SK-N-SH (cell line): ENCODE data around the gene MED7. TPM values are rescaled to one million over a fixed set of nuclear protein-coding genes. Genes with fewer than 3 reads are reported as not detected.

Experiments
- CTCF ChIA-PET: fragments of 300-600, 350-600 bp; formaldehyde crosslinking; extraction: SDS; loops from one replicate; lab custom pipeline; 2021; lab: Yijun Ruan, JAX
- POLR2A ChIA-PET: fragments of 350-600 bp; sonication (Branson Sonifier 250); formaldehyde crosslinking; extraction: SDS; loops from one replicate; lab custom pipeline; 2020; ENCODE audit warnings: antibody characterized with exemption, inconsistent platforms; lab: Yijun Ruan, JAX
- DNase-seq: peaks from one replicate; pipeline ENCODE4 v3.0.0; 2012
- H2AFZ ChIP-seq: fragments of 200-600 bp; sonication (generic); 2 replicates; pipeline ENCODE4 v1.8.1; 2016; ENCODE audit warnings: antibody characterized with exemption, mild to moderate bottlenecking, low read depth
- H3F3A ChIP-seq: fragments of 200-600 bp; sonication (generic); replicated peaks from 2 replicates; pipeline ENCODE3; 2016; ENCODE audit warnings: antibody characterized with exemption, mild to moderate bottlenecking; ENCODE audit not compliant: insufficient read depth
- H3K27ac ChIP-seq, 2 experiments: fragments of 200-500 bp in 1 of 2; fragments of 200-600 bp in 1 of 2; sonication (Bioruptor generic) in 1 of 2; sonication (generic), shearing (Covaris generic) in 1 of 2; 2 replicates each; pipeline versions ENCODE4 v1.5.1 to v1.6.1; 2014 to 2016; ENCODE audit warnings: low read depth in 2 of 2, inconsistent platforms in 1 of 2, low read length in 1 of 2, mild to moderate bottlenecking in 1 of 2, mixed read lengths in 1 of 2
- H3K27me3 ChIP-seq: fragments of 200-600 bp; sonication (generic), shearing (Covaris generic); 2 replicates; pipeline ENCODE4 v1.6.1; 2016; ENCODE audit warnings: mixed run types; ENCODE audit not compliant: insufficient read depth
- H3K36me3 ChIP-seq, 2 experiments: fragments of 200-500 bp in 1 of 2; fragments of 200-600 bp in 1 of 2; sonication (Bioruptor generic) in 1 of 2; sonication (generic) in 1 of 2; replicated peaks in 1 of 2; 2 replicates each; pipeline versions ENCODE3 to v1.5.1; 2014 to 2016; ENCODE audit warnings: low read length in 1 of 2, mild to moderate bottlenecking in 1 of 2; ENCODE audit not compliant: insufficient read depth in 2 of 2, control insufficient read depth in 1 of 2
- H3K4me1 ChIP-seq, 2 experiments: fragments of 200-500 bp in 1 of 2; fragments of 200-600 bp in 1 of 2; sonication (Bioruptor generic) in 1 of 2; sonication (generic), shearing (Covaris generic) in 1 of 2; 2 replicates each; pipeline versions ENCODE4 v1.5.1 to v1.6.1; 2014 to 2016; ENCODE audit warnings: low read depth in 1 of 2, low read length in 1 of 2, mixed run types in 1 of 2; ENCODE audit not compliant: insufficient read depth in 2 of 2, control insufficient read depth in 1 of 2
- H3K4me2 ChIP-seq: fragments of 200-600 bp; sonication (generic), shearing (Covaris generic); 2 replicates; pipeline ENCODE4 v1.6.1; 2017; ENCODE audit warnings: mixed run types
- H3K4me3 ChIP-seq, 2 experiments: fragments of 200-500 bp in 1 of 2; fragments of 200-600 bp in 1 of 2; sonication (Bioruptor generic) in 1 of 2; sonication (generic), shearing (Covaris generic) in 1 of 2; 2 replicates each; pipeline versions ENCODE4 v1.5.1 to v1.8.1; 2014 to 2016; ENCODE audit warnings: low read depth in 2 of 2, inconsistent platforms in 1 of 2, low read length in 1 of 2, mild to moderate bottlenecking in 1 of 2, mixed read lengths in 1 of 2, moderate library complexity in 1 of 2
- H3K79me2 ChIP-seq: fragments of 200-600 bp; sonication (generic); 2 replicates; pipeline ENCODE4 v1.8.1; 2017; ENCODE audit warnings: mild to moderate bottlenecking; ENCODE audit not compliant: insufficient read depth
- H3K9ac ChIP-seq: fragments of 200-600 bp; sonication (generic); 2 replicates; pipeline ENCODE4 v1.6.1; 2017; ENCODE audit warnings: mixed run types
- H3K9me2 ChIP-seq: fragments of 200-600 bp; sonication (generic); 2 replicates; pipeline ENCODE4 v1.6.1; 2017; ENCODE audit warnings: mixed run types
- H3K9me3 ChIP-seq: fragments of 200-600 bp; sonication (generic); 2 replicates; pipeline ENCODE4 v1.6.1; 2017; ENCODE audit warnings: mixed run types, mild to moderate bottlenecking, moderate library complexity
- H4K20me1 ChIP-seq: fragments of 200-600 bp; sonication (generic); 2 replicates; pipeline ENCODE4 v1.6.1; 2017; ENCODE audit warnings: mild to moderate bottlenecking, mixed run types; ENCODE audit not compliant: insufficient read depth
- CHD2 ChIP-seq: fragments of 150-350 bp; IDR thresholded peaks from 2 replicates; pipeline ENCODE4 v1.6.1; 2018; ENCODE audit warnings: low read length; ENCODE audit not compliant: partially characterized antibody
- ELF1 ChIP-seq: IDR thresholded peaks from 2 replicates; pipeline ENCODE4 v1.4.0; 2012
- EP300 ChIP-seq, 2 experiments: IDR thresholded peaks; 2 replicates each; pipeline versions ENCODE4 v1.4.0 to v1.6.1; 2012; ENCODE audit warnings: borderline replicate concordance in 1 of 2, low read depth in 1 of 2, low read length in 1 of 2
- FOXJ3 ChIP-seq: sonication (generic); formaldehyde crosslinking; IDR thresholded peaks from 2 replicates; pipeline ENCODE4 v1.5.1; 2020; ENCODE audit warnings: mild to moderate bottlenecking, missing genetic modification reagents
- FOXM1 ChIP-seq: IDR thresholded peaks from 2 replicates; pipeline ENCODE4 v1.4.0; 2012; ENCODE audit warnings: low read depth, mild to moderate bottlenecking
- GABPA ChIP-seq: IDR thresholded peaks from 2 replicates; pipeline ENCODE4 v1.4.0; 2012; ENCODE audit warnings: low read depth, mild to moderate bottlenecking
- GATA2 ChIP-seq: sonication (generic); formaldehyde crosslinking; IDR thresholded peaks from 2 replicates; pipeline ENCODE4 v1.5.0; 2020; ENCODE audit warnings: mild to moderate bottlenecking, missing genetic modification reagents
- JUND ChIP-seq: IDR thresholded peaks from 2 replicates; pipeline ENCODE4 v1.4.0; 2012
- MEF2A ChIP-seq: IDR thresholded peaks from 2 replicates; pipeline ENCODE4 v1.4.0; 2012; ENCODE audit warnings: low read depth, borderline replicate concordance
- MXI1 ChIP-seq: IDR thresholded peaks from 2 replicates; pipeline ENCODE4 v1.6.1; 2012; ENCODE audit warnings: mild to moderate bottlenecking, low read depth, low read length, improper control_type of control experiment
- NFIC ChIP-seq: IDR thresholded peaks from 2 replicates; pipeline ENCODE4 v1.4.0; 2012; ENCODE audit warnings: borderline replicate concordance
- NRF1 ChIP-seq: IDR thresholded peaks from 2 replicates; pipeline ENCODE4 v1.6.1; 2012; ENCODE audit warnings: low read depth, mild to moderate bottlenecking, low read length
- RFX5 ChIP-seq: IDR thresholded peaks from 2 replicates; pipeline ENCODE4 v1.6.1; 2012; ENCODE audit warnings: mild to moderate bottlenecking, improper control_type of control experiment, low read length
- SMC3 ChIP-seq: IDR thresholded peaks from 2 replicates; pipeline ENCODE4 v1.6.1; 2012; ENCODE audit warnings: low read depth, low read length, improper control_type of control experiment
- WGBS: methylation state at CpG from one replicate; pipeline ENCODE4 v1.1.6; 2017; ENCODE audit warnings: low lambda C conversion rate; 5-methylcytosine and 5-hydroxymethylcytosine counted together
- polyA plus RNA-seq, 3 experiments: library from polyadenylated mRNA; depleted of rRNA; stranded (reverse); fragments of >200 nt; gene quantifications; 2 replicates each; pipeline ENCODE4 v1.2.3, GENCODE V29; 2012
- TF ChIP-seq, protein P1 (sequence below): IDR thresholded peaks from 2 replicates; pipeline ENCODE4 v1.6.1; 2012; ENCODE audit warnings: mild to moderate bottlenecking, low read depth, low read length, moderate library complexity
- TF ChIP-seq, protein P2 (sequence below): IDR thresholded peaks from 2 replicates; pipeline ENCODE4 v1.4.0; 2012; ENCODE audit warnings: low read depth
- TF ChIP-seq, protein P3 (sequence below): fragments of 150-350 bp; IDR thresholded peaks from 2 replicates; pipeline ENCODE4 v1.6.1; 2016; ENCODE audit warnings: mild to moderate bottlenecking, low read depth, low read length
- TF ChIP-seq, protein P4 (sequence below): fragments of 200-600 bp; sonication (generic); IDR thresholded peaks from 2 replicates; pipeline ENCODE4 v1.6.1; 2017; ENCODE audit warnings: antibody characterized with exemption, mild to moderate bottlenecking, moderate library complexity
- TF ChIP-seq, protein P5 (sequence below): fragments of 150-350 bp; IDR thresholded peaks from 2 replicates; pipeline ENCODE4 v1.6.1; 2017; ENCODE audit warnings: antibody characterized with exemption, low read length, low read depth, borderline replicate concordance
- TF ChIP-seq, protein P6 (sequence below): IDR thresholded peaks from 2 replicates; pipeline ENCODE4; 2012

The MED7 gene
- polyA plus RNA-seq, 1 of the 3 experiments (the other 2 are of a cell fraction), result 5.3 TPM

DNA sequence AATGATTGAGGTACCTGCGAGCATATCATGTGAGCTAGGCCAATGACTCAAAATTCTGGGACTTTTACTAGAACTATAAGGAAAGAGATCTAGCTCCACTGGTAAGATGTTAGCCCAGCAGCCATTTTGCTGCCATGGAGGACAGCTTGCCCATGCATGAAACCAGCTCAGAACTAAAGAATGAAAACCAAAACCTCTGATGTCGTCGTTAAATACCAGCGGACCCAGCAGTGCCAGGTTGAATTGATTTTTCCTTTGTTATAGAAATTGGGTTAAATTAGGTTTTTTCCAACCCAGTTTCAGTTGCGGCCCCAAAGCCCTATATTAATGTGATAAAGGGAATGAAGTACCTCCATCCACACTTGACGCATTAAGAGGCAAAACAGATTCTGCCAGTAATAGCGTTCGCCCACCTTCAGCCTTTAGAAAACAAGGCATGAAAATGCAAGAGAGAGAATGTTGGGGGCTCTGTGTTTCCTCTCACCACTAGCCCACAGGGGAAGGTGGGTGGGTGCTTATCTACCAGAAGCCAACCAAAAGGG is 32.5 kb upstream of the MED7 start:
- ChIA-PET POLR2A (no interaction called here), CTCF (interaction anchor here (0.9 kb wide), 1 partner anchor 78 kb away, joined by 3 read pairs; no protein-coding TSS in a partner anchor)
- TF ChIP-seq NFIC, result no peak
- TF ChIP-seq, protein P1, sequence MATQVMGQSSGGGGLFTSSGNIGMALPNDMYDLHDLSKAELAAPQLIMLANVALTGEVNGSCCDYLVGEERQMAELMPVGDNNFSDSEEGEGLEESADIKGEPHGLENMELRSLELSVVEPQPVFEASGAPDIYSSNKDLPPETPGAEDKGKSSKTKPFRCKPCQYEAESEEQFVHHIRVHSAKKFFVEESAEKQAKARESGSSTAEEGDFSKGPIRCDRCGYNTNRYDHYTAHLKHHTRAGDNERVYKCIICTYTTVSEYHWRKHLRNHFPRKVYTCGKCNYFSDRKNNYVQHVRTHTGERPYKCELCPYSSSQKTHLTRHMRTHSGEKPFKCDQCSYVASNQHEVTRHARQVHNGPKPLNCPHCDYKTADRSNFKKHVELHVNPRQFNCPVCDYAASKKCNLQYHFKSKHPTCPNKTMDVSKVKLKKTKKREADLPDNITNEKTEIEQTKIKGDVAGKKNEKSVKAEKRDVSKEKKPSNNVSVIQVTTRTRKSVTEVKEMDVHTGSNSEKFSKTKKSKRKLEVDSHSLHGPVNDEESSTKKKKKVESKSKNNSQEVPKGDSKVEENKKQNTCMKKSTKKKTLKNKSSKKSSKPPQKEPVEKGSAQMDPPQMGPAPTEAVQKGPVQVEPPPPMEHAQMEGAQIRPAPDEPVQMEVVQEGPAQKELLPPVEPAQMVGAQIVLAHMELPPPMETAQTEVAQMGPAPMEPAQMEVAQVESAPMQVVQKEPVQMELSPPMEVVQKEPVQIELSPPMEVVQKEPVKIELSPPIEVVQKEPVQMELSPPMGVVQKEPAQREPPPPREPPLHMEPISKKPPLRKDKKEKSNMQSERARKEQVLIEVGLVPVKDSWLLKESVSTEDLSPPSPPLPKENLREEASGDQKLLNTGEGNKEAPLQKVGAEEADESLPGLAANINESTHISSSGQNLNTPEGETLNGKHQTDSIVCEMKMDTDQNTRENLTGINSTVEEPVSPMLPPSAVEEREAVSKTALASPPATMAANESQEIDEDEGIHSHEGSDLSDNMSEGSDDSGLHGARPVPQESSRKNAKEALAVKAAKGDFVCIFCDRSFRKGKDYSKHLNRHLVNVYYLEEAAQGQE, result no peak

DNA sequence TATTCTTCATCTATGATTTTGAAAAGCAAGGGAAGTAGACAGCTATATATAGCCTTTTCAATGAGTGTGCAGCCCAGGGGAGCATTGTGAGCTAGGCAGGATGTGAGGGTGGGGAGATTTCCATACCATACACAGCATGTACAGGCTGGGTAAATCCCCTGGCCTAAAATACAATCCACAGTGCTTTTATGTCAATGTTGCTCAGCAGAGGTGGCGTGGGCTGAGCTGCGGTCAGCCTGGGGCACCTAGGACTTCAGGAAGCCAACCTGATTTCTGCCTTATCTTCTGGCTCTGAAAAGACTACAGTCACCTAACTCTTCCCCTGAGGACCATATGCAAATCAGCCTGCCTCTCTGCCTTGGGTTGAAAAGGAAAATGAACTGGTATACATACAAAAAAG is 29.7 kb upstream of the MED7 start:
- H3K9me3 ChIP-seq, result no peaks in the 10 kb centered on the region
- H3K9ac ChIP-seq, result no peak overlapping the region
- H3K79me2 ChIP-seq, result no peaks in the 10 kb centered on the region
- no peaks in the 10 kb centered on the region for H3K9me2 ChIP-seq
- no peak overlapping the region for H3K4me2 ChIP-seq
- H3K4me3 ChIP-seq, result no peak overlapping the region
- DNase-seq, result no peak
- no peaks in the 10 kb centered on the region for H3K36me3 ChIP-seq
- H3K27ac ChIP-seq, result no peak overlapping the region
- H3K4me1 ChIP-seq, result no peaks in the 10 kb centered on the region
- no peak for TF ChIP-seq GABPA
- no peak for TF ChIP-seq FOXJ3 (CRISPR knock-in tag)
- TF ChIP-seq, protein P2, sequence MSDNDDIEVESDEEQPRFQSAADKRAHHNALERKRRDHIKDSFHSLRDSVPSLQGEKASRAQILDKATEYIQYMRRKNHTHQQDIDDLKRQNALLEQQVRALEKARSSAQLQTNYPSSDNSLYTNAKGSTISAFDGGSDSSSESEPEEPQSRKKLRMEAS, result no peak
- TF ChIP-seq EP300 (IDR thresholded peaks at IDR 0.05; ENCODE audit: borderline replicate concordance in 1 of 2, low read depth in 1 of 2, low read length in 1 of 2), result no peak
- no peak for TF ChIP-seq RFX5
- TF ChIP-seq, protein P3, sequence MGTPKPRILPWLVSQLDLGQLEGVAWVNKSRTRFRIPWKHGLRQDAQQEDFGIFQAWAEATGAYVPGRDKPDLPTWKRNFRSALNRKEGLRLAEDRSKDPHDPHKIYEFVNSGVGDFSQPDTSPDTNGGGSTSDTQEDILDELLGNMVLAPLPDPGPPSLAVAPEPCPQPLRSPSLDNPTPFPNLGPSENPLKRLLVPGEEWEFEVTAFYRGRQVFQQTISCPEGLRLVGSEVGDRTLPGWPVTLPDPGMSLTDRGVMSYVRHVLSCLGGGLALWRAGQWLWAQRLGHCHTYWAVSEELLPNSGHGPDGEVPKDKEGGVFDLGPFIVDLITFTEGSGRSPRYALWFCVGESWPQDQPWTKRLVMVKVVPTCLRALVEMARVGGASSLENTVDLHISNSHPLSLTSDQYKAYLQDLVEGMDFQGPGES, result no peak
- no peak for TF ChIP-seq SMC3
- no peak for TF ChIP-seq MXI1
- no peak for TF ChIP-seq ELF1
- TF ChIP-seq, protein P4, sequence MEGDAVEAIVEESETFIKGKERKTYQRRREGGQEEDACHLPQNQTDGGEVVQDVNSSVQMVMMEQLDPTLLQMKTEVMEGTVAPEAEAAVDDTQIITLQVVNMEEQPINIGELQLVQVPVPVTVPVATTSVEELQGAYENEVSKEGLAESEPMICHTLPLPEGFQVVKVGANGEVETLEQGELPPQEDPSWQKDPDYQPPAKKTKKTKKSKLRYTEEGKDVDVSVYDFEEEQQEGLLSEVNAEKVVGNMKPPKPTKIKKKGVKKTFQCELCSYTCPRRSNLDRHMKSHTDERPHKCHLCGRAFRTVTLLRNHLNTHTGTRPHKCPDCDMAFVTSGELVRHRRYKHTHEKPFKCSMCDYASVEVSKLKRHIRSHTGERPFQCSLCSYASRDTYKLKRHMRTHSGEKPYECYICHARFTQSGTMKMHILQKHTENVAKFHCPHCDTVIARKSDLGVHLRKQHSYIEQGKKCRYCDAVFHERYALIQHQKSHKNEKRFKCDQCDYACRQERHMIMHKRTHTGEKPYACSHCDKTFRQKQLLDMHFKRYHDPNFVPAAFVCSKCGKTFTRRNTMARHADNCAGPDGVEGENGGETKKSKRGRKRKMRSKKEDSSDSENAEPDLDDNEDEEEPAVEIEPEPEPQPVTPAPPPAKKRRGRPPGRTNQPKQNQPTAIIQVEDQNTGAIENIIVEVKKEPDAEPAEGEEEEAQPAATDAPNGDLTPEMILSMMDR, result no peak
- no peak for TF ChIP-seq NFIC
- TF ChIP-seq NRF1, result no peak
- TF ChIP-seq, protein P5, sequence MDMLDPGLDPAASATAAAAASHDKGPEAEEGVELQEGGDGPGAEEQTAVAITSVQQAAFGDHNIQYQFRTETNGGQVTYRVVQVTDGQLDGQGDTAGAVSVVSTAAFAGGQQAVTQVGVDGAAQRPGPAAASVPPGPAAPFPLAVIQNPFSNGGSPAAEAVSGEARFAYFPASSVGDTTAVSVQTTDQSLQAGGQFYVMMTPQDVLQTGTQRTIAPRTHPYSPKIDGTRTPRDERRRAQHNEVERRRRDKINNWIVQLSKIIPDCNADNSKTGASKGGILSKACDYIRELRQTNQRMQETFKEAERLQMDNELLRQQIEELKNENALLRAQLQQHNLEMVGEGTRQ, result no peak
- TF ChIP-seq FOXM1, result no peak
- no peak for TF ChIP-seq GATA2 (CRISPR knock-in tag)
- no peak for TF ChIP-seq JUND
- TF ChIP-seq, protein P6, sequence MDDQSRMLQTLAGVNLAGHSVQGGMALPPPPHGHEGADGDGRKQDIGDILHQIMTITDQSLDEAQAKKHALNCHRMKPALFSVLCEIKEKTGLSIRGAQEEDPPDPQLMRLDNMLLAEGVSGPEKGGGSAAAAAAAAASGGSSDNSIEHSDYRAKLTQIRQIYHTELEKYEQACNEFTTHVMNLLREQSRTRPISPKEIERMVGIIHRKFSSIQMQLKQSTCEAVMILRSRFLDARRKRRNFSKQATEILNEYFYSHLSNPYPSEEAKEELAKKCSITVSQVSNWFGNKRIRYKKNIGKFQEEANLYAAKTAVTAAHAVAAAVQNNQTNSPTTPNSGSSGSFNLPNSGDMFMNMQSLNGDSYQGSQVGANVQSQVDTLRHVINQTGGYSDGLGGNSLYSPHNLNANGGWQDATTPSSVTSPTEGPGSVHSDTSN, result no peak
- TF ChIP-seq CHD2, result no peak
- no peak for TF ChIP-seq MEF2A
- H4K20me1 ChIP-seq, result no peaks in the 10 kb centered on the region
- no peaks in the 10 kb centered on the region for H3F3A ChIP-seq
- H2AFZ ChIP-seq, result no peak overlapping the region
- ChIA-PET POLR2A (no interaction called here), CTCF (interaction anchor here (1.1 to 1.7 kb wide), 3 partner anchors 15 to 25 kb away, joined by 3 to 8 read pairs (median 3); no protein-coding TSS in a partner anchor)
- no peaks in the 10 kb centered on the region; the same call in 1 of the 2 replicates for H3K27me3 ChIP-seq
- 42% methylated on average over 2 of the region's 2 CpGs for WGBS

More for the DNA sequence above, 32.5 kb upstream of the MED7 start:
- no peak for DNase-seq
- Histone ChIP-seq H2AFZ (no peak overlapping the region), H3K9me2 (no peaks in the 10 kb centered on the region), H3K9ac (no peak overlapping the region), H3K27ac (no peak overlapping the region), H3K27me3 (no peaks in the 10 kb centered on the region; the same call in 1 of the 2 replicates), H4K20me1 (no peaks in the 10 kb centered on the region), H3F3A (no peaks in the 10 kb centered on the region), H3K4me1 (no peaks in the 10 kb centered on the region), H3K9me3 (no peaks in the 10 kb centered on the region), H3K4me2 (no peak overlapping the region), H3K4me3 (no peak overlapping the region), H3K79me2 (no peaks in the 10 kb centered on the region), H3K36me3 (no peaks in the 10 kb centered on the region)
- WGBS, result 73% methylated on average over 8 of the region's 8 CpGs
